ENCODE results near the gene PAX5.

The PAX5 gene

DNA sequence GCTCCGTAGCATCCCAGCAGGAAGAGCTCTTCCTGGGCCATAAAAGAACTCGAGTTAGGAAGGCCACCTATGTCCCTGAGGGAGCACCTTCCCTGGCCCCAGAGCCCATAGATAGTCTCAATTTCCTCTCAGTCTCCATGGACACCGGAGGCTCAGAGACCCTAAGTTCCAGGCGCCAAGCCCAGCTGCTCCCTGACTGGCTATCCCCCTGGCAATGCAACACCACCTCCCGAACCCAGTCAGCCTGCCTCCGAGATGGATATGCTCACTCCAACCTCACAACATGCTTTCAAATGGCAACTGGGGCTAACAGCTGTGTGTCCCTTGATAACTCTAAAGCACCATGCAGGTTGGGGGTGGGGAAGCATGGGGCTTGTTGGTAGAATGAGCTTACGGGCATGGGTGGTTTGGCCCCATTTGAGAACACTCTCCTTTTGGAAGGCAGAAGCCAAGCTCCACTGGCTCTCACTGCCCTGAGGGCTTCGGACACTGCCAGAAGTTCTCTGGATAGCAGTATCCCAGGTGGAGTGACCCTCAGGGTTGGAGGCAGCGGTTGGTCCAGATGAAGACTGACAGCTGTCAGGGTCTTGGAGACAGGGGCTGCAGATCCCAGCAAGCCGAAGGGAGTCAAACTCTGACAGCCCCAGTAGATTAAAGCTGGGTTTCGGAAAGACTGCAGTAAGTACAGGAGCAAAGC is 165.3 kb downstream of the PAX5 start:
- Histone ChIP-seq H3K9ac (ENCODE audit: low read length) (no peak overlapping the region), H3K9me2 (replicated peaks; ENCODE audit: insufficient read depth, low read length) (no peaks in the 10 kb centered on the region), H3K9me3 (replicated peaks; ENCODE audit: insufficient read depth, low read length) (no peaks in the 10 kb centered on the region), H3K4me3 (ENCODE audit: low read length) (no peak overlapping the region), H3K79me2 (ENCODE audit: low read length) (no peaks in the 10 kb centered on the region), H3K27me3 (replicated peaks; ENCODE audit: insufficient read depth, low read length) (peaks cover 52% of the 10 kb centered on the region), H3K36me3 (replicated peaks; ENCODE audit: insufficient read depth, low read length) (no peaks in the 10 kb centered on the region), H3K4me2 (ENCODE audit: low read depth, low read length) (no peak overlapping the region), H3K4me1 (ENCODE audit: low read length) (no peaks in the 10 kb centered on the region), H3F3A (ENCODE audit: insufficient read depth, low read length) (no peaks in the 10 kb centered on the region), H2AFZ (ENCODE audit: low read length) (no peak overlapping the region), H4K20me1 (ENCODE audit: insufficient read depth, low read length) (no peaks in the 10 kb centered on the region), H3K27ac (ENCODE audit: low read length) (no peak overlapping the region)
- TF ChIP-seq EZH2 (optimal IDR thresholded peaks at IDR 0.05; ENCODE audit: low read depth, low read length) (no peak), EZH2phosphoT487 (IDR thresholded peaks at IDR 0.05; ENCODE audit: low read length) (no peak)
- TF ChIP-seq, protein P1, sequence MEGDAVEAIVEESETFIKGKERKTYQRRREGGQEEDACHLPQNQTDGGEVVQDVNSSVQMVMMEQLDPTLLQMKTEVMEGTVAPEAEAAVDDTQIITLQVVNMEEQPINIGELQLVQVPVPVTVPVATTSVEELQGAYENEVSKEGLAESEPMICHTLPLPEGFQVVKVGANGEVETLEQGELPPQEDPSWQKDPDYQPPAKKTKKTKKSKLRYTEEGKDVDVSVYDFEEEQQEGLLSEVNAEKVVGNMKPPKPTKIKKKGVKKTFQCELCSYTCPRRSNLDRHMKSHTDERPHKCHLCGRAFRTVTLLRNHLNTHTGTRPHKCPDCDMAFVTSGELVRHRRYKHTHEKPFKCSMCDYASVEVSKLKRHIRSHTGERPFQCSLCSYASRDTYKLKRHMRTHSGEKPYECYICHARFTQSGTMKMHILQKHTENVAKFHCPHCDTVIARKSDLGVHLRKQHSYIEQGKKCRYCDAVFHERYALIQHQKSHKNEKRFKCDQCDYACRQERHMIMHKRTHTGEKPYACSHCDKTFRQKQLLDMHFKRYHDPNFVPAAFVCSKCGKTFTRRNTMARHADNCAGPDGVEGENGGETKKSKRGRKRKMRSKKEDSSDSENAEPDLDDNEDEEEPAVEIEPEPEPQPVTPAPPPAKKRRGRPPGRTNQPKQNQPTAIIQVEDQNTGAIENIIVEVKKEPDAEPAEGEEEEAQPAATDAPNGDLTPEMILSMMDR (IDR thresholded peaks at IDR 0.05; ENCODE audit: low read length), result no peak
- DNase-seq, result no peak

DNA sequence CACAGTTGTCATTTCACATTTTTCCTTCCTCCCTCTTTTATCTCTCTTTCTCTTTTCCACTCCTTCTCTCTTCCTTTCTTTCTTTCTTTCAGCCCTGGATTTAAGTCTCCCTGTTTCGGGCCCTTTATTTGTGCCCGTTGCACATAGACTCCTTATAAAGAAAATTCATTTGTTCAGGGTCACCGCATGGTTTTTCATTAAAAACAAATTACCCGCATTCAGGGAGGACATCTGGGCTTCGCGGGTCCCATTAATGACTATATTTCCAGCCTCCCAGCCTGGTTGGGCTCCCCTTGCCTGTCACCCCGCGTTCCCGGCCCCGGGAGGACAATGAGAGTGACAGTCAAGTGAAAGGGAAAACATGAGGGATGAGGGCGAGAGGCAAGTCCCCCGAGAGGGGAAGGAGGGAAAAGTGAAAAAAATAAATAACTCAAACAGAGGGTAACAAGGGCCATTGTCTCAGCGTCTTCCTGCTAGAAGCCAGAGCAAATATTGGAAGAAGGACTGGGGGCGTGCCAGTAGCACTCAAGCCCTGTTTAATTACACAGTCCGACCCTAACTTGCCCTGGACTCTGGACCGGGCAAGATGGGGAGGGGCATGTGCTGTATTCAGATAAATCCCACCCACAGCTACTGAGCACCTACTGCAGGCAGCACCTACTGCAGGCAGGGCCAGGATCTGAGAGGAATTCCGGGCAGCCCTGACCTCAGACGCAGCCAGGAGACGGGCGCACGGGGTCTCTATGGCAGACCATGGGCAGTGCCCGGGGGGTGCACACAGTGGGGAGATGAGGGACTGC is 166.2 kb downstream of the PAX5 start:
- no peaks in the 10 kb centered on the region for H4K20me1 ChIP-seq (ENCODE audit: insufficient read depth, low read length)
- H2AFZ ChIP-seq (ENCODE audit: low read length), result no peak overlapping the region

DNA sequence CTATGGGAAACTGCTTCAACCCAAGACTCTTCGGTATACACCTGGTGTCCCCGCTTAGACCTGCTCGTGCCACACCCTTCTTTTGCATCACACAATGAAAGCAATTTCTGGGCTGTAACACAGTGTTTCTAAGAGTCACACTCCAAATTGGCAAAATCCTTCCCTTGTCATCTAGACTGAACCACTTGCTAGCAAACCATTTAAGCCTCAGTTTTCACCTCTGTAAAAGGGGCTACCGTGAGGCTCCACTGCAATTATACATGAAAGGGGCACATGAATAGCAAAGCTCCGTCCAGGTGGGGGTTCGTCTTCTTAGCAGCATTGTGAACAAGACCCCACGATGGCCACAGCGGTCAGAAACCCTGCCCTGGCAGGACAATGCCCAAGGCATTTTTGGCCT is 166.8 kb downstream of the PAX5 start:
- no peak for TF ChIP-seq EZH2phosphoT487 (IDR thresholded peaks at IDR 0.05; ENCODE audit: low read length)
- TF ChIP-seq, protein P1 (IDR thresholded peaks at IDR 0.05; ENCODE audit: low read length), result no peak
- TF ChIP-seq EZH2 (optimal IDR thresholded peaks at IDR 0.05; ENCODE audit: low read depth, low read length), result no peak
- Histone ChIP-seq H3K9me3 (replicated peaks; ENCODE audit: insufficient read depth, low read length) (no peaks in the 10 kb centered on the region), H2AFZ (ENCODE audit: low read length) (no peak overlapping the region), H3K9ac (ENCODE audit: low read length) (no peak overlapping the region), H3K27me3 (replicated peaks; ENCODE audit: insufficient read depth, low read length) (peaks cover 56% of the 10 kb centered on the region), H3K36me3 (replicated peaks; ENCODE audit: insufficient read depth, low read length) (no peaks in the 10 kb centered on the region), H3F3A (ENCODE audit: insufficient read depth, low read length) (no peaks in the 10 kb centered on the region), H3K4me1 (ENCODE audit: low read length) (no peaks in the 10 kb centered on the region), H3K4me2 (ENCODE audit: low read depth, low read length) (no peak overlapping the region), H3K79me2 (ENCODE audit: low read length) (no peaks in the 10 kb centered on the region), H3K27ac (ENCODE audit: low read length) (no peak overlapping the region), H3K4me3 (ENCODE audit: low read length) (no peak overlapping the region), H4K20me1 (ENCODE audit: insufficient read depth, low read length) (no peaks in the 10 kb centered on the region), H3K9me2 (replicated peaks; ENCODE audit: insufficient read depth, low read length) (no peaks in the 10 kb centered on the region)
- DNase-seq, result no peak

More for the DNA sequence above, 166.2 kb downstream of the PAX5 start:
- no peaks in the 10 kb centered on the region for H3K9me3 ChIP-seq (replicated peaks; ENCODE audit: insufficient read depth, low read length)
- DNase-seq, result no peak
- H3K27me3 ChIP-seq (replicated peaks; ENCODE audit: insufficient read depth, low read length), result peaks cover 56% of the 10 kb centered on the region
- H3F3A ChIP-seq (ENCODE audit: insufficient read depth, low read length), result no peaks in the 10 kb centered on the region
- no peak overlapping the region for H3K4me2 ChIP-seq (ENCODE audit: low read depth, low read length)
- no peak overlapping the region for H3K27ac ChIP-seq (ENCODE audit: low read length)
- no peaks in the 10 kb centered on the region for H3K9me2 ChIP-seq (replicated peaks; ENCODE audit: insufficient read depth, low read length)
- TF ChIP-seq EZH2 (optimal IDR thresholded peaks at IDR 0.05; ENCODE audit: low read depth, low read length) (no peak), EZH2phosphoT487 (IDR thresholded peaks at IDR 0.05; ENCODE audit: low read length) (no peak)
- TF ChIP-seq, protein P1 (IDR thresholded peaks at IDR 0.05; ENCODE audit: low read length), result no peak
- no peak overlapping the region for H3K4me3 ChIP-seq (ENCODE audit: low read length)
- no peaks in the 10 kb centered on the region for H3K79me2 ChIP-seq (ENCODE audit: low read length)
- H3K36me3 ChIP-seq (replicated peaks; ENCODE audit: insufficient read depth, low read length), result no peaks in the 10 kb centered on the region
- H3K9ac ChIP-seq (ENCODE audit: low read length), result no peak overlapping the region
- no peaks in the 10 kb centered on the region for H3K4me1 ChIP-seq (ENCODE audit: low read length)
